Activated CD4-positive, alpha-beta T cell treated with anti-CD3 and anti-CD28 coated beads, Interleukin-2, amount 50 U/mL, for 24 hours (primary cell): Measurements from ENCODE around the gene LMBR1L.

Experiments
- DNase-seq, 2 donors: peaks; one replicate each; pipeline ENCODE4 v3.0.0-alpha.2; 2020; ENCODE audit warnings: low read depth in 1 of 2, low spot score in 1 of 2

Gene LMBR1L

GRCh38 chr12:49054524-49054923, 56.1 kb downstream of the LMBR1L start:
- no peak for DNase-seq

GRCh38 chr12:49054096-49054495, 56.6 kb downstream of the LMBR1L start:
- DNase-seq, result no peak

DNA sequence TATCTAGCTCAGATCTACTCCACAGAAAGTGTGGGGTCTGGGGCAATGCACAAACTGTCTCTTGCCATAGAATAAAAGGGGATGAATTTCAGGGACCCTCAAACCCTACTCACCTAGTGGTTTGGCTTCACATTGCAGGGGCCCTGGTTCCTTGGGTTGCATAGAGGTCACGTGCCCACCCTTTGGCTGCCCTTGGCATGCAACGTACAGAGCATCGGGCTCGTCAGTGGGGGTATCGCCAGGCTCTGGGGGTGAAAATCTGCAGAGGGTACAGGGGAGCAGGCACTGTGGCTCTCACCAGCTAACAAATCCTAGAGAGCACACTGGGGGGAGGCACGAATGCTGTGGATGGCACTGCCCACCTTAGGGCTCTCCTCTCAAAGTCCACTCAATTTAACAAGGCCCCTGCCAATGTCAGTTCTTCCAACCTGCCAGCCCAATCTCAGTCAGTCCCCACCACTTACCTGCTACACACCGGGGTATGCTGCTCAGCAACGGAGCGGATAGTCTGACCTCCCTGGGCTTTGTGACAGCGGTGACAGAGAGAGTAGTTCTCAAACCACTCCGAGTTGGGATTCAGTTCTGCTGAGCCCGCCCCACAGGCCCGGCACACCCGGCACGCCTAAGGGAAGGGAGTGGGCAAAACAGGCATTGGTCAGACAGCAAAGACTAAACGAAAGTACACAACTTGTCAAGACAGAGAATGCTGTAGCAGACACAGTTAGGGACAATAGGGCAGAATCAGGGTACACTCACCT, 58.0 kb downstream of the LMBR1L start:
- no peak for DNase-seq

DNA sequence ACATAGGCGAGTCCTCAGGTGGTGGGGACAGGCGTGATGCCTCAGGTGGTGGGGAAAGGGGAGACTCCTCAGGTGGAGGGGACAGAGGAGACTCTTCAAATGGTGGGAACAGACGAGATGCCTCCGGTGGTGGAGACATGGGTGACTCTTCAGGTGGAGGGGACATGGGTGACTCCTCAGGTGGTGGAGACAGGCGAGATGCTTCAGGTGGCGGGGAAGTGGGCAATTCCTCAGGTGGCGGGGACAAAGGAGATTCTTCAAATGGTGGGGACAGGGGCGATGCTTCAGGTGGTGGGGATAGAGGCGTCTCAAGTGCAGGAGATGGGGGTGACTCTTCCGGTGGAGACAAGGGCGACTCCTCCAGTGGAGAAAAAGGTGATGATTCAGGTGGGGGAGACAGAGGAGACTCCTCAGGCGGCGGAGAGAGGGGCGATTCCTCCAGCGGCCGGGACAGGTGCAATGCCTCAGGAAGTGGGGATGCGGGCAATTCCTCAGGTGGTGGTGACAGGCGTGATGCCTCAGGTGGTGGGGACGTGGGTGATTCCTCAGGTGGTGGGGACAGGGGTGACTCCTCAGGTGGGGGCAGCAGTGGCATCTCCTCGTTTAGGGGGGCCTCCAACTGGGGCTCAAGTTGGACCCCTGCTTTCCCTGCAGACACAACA, 58.7 kb downstream of the LMBR1L start:
- no peak for DNase-seq

DNA sequence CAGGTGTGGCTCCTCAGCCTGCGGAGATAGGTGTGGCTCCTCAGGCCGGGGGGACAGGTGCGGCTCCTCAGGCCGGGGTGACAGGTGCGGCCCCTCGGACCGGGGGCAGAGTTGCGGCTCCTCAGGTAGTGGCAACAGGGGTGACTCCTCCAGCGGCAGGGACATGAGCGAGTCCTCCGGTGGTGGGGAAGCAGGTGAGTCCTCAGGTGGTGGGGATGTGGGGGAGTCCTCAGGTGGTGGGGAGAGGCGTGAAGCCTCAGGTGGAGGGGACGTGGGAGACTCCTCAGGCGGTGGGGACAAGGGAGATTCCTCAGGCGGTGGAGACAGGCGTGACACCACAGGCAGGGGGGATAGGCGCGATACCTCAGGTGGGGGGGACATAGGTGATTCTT, 59.3 kb downstream of the LMBR1L start:
- DNase-seq, result no peak

DNA sequence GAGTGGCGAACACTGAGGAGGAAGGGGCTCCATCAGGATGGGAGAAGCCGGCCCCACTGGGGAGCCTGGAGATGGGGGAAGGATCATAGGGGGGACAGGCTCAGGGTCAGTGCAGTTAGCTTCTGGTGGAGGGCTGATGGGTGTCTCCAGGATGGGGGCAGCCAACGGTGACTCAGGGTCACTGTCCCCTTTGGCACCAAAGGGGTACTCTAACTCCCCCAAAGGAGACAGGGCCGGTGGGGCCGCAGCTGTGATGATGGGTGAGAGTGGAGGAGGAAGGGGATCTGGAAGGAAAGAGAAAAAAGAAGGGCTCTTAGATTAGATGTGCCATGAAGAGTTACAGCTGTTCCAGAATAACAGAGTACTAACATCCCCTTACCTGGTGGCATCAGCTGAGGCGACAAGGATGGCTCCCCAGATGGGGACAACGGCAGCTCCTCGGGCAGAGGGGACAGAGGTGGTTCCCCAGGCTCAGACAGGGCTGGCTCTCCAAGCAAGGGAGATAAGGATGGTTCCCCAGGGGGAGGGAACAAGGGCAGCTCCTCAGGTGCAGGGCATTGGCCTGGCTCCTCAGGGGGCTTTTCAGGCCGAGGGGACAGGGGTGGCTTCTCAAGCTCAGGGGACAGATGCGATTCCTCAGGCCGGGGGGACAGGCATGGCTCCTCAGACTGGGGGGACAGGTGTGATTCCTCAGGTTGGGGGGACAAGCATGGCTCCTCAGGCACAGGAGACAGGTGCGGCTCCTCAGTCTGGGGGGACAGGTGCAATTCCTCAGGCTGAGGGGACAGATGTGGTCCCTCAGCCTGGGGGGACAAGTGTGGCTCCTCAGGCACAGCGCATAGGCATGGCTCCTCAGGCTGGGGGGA, 59.9 kb downstream of the LMBR1L start:
- DNase-seq, result no peak

DNA sequence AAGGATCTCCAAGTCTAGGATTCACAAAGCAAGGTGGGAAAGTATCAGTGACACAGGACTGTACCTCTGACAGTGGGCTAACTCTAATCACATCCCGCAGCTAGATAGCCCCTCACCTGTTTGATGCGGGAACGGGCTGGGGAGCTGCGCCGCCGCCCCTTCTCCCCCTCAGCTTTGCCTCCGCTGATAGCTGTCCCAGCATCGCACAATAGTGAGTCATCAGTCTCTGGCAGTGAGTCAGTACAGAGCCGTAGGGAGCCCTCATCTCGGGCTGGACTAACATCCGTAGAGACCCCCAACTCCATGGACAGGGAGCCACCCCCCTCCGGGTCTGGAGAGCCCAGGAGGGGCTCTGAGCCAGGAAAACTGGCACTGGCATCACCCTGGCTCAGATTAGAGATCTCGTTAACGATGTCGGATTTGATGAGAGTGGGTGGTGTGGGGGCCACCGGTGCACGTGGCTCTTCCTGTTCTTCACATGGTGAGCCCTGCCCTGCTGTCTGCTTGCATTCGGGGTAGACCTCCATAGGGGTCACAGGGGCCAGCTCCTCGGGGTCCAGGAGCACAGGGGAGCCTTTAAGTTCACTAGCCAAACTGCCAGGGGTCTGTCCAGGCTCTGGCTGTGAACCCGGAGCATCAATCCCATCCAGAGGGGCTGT, 61.0 kb downstream of the LMBR1L start:
- DNase-seq, result no peak

DNA sequence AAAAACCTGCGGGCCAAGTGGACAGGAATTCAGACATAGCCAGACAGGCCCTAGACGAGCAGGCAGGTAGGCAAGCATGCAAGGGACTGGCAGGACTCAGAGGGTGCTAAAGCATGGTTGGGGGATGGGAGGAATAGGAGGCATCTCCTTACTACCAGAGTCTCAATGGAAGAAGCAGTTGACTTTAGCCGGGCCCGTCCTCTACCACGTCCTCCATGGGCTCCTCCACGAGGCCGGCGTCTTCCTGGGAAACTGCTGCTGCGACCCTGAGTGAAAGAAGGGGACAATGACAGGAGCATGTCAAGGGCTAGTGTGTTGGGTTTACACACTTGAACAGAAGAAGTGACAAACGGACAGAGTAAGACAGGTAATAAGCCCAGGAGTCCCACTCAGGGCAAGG, 61.7 kb downstream of the LMBR1L start:
- no peak for DNase-seq
